Measurements from ENCODE around the gene SPATA6.
"Not testable (repeated sequence)": the region's sequence is repeated elsewhere in the genome, so short reads cannot be mapped to it uniquely, and the experiment has no call there.

Gene SPATA6

GRCh38 chr1:48471691-48472576 lies at the start of gene SPATA6:
SPATA6 (minus strand) TSS chr1:48472204; CDS start chr1:48472008, 196 bp downstream.
- H3K4me3 ChIP-seq (replicated peaks; ENCODE audit: low read depth, low read length) = peak within 1 kb of the TSS; percentile 57
- no peaks in the 10 kb centered on the region for H3K36me3 ChIP-seq (ENCODE audit: control insufficient read depth, insufficient read depth, low read length)
- H3K27me3 ChIP-seq (replicated peaks; ENCODE audit: control insufficient read depth, insufficient read depth, low read length) = no peaks in the 10 kb centered on the region
- DNase-seq (ENCODE audit: extremely low read depth, insufficient read length) = peak; percentile 88
- TF ChIP-seq, protein P1, sequence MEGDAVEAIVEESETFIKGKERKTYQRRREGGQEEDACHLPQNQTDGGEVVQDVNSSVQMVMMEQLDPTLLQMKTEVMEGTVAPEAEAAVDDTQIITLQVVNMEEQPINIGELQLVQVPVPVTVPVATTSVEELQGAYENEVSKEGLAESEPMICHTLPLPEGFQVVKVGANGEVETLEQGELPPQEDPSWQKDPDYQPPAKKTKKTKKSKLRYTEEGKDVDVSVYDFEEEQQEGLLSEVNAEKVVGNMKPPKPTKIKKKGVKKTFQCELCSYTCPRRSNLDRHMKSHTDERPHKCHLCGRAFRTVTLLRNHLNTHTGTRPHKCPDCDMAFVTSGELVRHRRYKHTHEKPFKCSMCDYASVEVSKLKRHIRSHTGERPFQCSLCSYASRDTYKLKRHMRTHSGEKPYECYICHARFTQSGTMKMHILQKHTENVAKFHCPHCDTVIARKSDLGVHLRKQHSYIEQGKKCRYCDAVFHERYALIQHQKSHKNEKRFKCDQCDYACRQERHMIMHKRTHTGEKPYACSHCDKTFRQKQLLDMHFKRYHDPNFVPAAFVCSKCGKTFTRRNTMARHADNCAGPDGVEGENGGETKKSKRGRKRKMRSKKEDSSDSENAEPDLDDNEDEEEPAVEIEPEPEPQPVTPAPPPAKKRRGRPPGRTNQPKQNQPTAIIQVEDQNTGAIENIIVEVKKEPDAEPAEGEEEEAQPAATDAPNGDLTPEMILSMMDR (IDR thresholded peaks at IDR 0.05; ENCODE audit: insufficient read depth, low read length, poor library complexity, severe bottlenecking) = no peak

- not testable (repeated sequence) for DNase-seq (ENCODE audit: extremely low read depth, insufficient read length); H3K4me3 ChIP-seq (replicated peaks; ENCODE audit: low read depth, low read length); H3K36me3 ChIP-seq (ENCODE audit: control insufficient read depth, insufficient read depth, low read length); H3K27me3 ChIP-seq (replicated peaks; ENCODE audit: control insufficient read depth, insufficient read depth, low read length)
Observed at GRCh38 chr1:48519896-48520295, 47.9 kb upstream of the SPATA6 start.

DNA sequence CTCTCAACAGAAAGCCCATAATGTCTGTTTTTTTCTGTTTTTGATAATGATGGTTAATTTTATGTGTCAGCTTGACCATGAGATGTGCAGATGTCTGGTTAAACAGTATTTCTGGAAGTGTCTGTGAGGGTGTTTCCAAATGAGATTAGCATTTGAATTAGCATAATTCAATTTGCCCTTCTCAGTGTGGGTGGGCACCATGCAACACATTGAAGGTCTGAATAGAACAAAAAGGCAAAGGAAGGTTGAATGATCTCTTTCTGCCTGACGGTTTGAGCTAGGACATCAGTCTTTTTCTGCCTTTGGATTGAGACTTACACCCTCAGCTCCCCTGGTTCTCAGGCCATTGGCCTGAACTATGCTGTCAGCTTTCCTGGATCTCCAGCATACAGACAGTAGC lies 34.9 kb upstream of the SPATA6 start:
- DNase-seq (ENCODE audit: extremely low read depth, insufficient read length) = no peak
- TF ChIP-seq, protein P1 (IDR thresholded peaks at IDR 0.05; ENCODE audit: insufficient read depth, low read length, poor library complexity, severe bottlenecking) = no peak
- H3K36me3 ChIP-seq (ENCODE audit: control insufficient read depth, insufficient read depth, low read length) = no peaks in the 10 kb centered on the region
- H3K4me3 ChIP-seq (replicated peaks; ENCODE audit: low read depth, low read length) = no peak overlapping the region
- H3K27me3 ChIP-seq (replicated peaks; ENCODE audit: control insufficient read depth, insufficient read depth, low read length) = no peaks in the 10 kb centered on the region

DNA sequence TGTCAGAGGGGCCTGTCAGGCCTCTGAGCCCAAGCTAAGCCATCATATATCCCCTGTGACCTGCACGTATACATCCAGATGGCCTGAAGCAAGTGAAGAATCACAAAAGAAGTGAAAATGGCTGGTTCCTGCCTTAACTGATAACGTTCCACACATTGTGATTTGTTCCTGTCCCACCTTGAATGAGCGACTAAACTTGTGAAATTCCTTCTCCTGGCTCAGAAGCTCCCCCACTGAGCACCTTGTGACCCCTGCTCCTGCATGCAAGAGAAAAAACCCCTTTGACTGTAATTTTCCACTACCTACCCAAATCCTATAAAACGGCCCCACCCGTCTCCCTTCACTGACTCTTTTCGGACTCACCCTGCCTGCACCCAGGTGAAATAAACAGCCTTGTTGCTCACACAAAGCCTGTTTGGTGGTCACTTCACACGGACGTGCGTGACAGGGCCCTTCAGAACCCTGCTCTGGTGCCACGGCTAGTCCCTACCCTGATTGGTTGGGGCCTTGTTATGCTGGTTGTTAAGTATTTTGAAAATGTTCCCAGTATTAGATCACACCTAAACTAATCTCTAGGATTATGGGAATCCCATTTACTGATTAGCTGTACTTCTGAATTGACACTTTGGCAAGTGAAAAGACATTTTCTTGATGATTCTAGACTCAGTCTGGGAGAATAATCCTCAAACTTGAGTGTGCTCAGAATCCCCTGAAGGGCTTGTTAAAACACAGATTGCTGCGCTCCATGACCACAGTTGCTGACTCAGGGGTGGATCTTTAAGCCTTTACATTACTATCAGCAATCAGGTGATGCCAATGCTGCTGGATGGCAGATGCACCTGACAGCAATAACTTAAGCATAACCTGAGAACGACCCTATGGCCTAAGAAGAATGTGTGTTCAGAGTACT lies 28.8 kb upstream of the SPATA6 start:
- no peak for DNase-seq (ENCODE audit: extremely low read depth, insufficient read length)
- H3K27me3 ChIP-seq (replicated peaks; ENCODE audit: control insufficient read depth, insufficient read depth, low read length) = no peaks in the 10 kb centered on the region
- H3K36me3 ChIP-seq (ENCODE audit: control insufficient read depth, insufficient read depth, low read length) = no peaks in the 10 kb centered on the region
- TF ChIP-seq, protein P1 (IDR thresholded peaks at IDR 0.05; ENCODE audit: insufficient read depth, low read length, poor library complexity, severe bottlenecking) = no peak
- H3K4me3 ChIP-seq (replicated peaks; ENCODE audit: low read depth, low read length) = no peak overlapping the region

DNA sequence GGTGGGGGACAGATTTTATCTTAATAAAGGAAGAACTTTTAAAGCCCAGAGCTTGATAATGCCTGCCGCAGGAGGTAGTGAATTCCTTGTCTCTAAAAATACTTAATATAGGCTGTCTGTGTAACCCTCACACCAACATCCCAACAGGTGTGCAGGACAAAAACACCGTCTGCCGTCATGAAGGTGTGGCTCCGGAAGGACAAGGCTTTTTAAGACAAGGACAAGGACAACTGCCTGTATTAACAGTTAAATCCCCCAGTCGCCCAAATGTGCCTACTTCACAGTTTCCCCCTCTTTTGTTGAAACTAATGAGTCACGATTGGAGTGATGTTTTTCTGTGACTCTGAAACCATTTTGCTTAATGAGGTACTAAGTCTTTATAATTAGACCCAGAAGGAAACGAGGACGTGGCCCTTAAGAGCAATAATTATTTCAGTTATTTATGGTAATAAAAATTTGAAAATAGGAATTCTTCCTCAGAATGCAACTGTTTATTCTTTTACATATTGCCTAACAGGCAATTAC lies 27.3 kb upstream of the SPATA6 start:
- no peaks in the 10 kb centered on the region for H3K36me3 ChIP-seq (ENCODE audit: control insufficient read depth, insufficient read depth, low read length)
- DNase-seq (ENCODE audit: extremely low read depth, insufficient read length) = no peak
- no peak overlapping the region for H3K4me3 ChIP-seq (replicated peaks; ENCODE audit: low read depth, low read length)
- TF ChIP-seq, protein P1 (IDR thresholded peaks at IDR 0.05; ENCODE audit: insufficient read depth, low read length, poor library complexity, severe bottlenecking) = no peak
- no peaks in the 10 kb centered on the region for H3K27me3 ChIP-seq (replicated peaks; ENCODE audit: control insufficient read depth, insufficient read depth, low read length)

All from GM06990 (cell line).